OCI-LY7 (cell line): ENCODE data around the gene DEXI. TPM values are rescaled to one million over a fixed set of nuclear protein-coding genes. Genes with fewer than 3 reads are reported as not detected.

ENCODE experiments used
- BruUV-seq: library from RNA; stranded (reverse); fragments of 400-500 nt; replicated peaks from 2 replicates; lab custom pipeline; 2021; lab: Mats Ljungman, UMichigan
- CTCF ChIA-PET: fragments of 300-600 bp; sonication (Branson Sonifier 250); formaldehyde crosslinking; loops from one replicate; lab custom pipeline; 2022; ENCODE audit warnings: antibody characterized with exemption; ENCODE audit not compliant: unreplicated experiment; lab: Charles Lee
- POLR2A ChIA-PET: fragments of 300-600 bp; sonication (Branson Sonifier 250); formaldehyde crosslinking; loops from one replicate; lab custom pipeline; 2022; ENCODE audit warnings: antibody characterized with exemption; lab: Charles Lee
- DNase-seq: peaks from one replicate; pipeline ENCODE4 v3.0.0-alpha.2; 2015; ENCODE audit warnings: low spot score
- H2AFZ ChIP-seq: fragments of 200-600 bp; sonication (generic), shearing (Covaris generic); 2 replicates; pipeline ENCODE4 v1.6.1; 2014; ENCODE audit warnings: mild to moderate bottlenecking, antibody characterized with exemption, low read length, moderate library complexity
- H3K27ac ChIP-seq: fragments of 200-600 bp; sonication (generic); 2 replicates; pipeline ENCODE4 v1.5.1; 2014; ENCODE audit warnings: mixed run types, low read depth, mild to moderate bottlenecking, moderate library complexity, low read length, inconsistent platforms; ENCODE audit not compliant: poor library complexity, severe bottlenecking
- H3K36me3 ChIP-seq: fragments of 200-600 bp; sonication (generic); 2 replicates; pipeline ENCODE4 v1.6.1; 2014; ENCODE audit warnings: mild to moderate bottlenecking, antibody characterized with exemption, low read length, moderate library complexity, mixed read lengths; ENCODE audit not compliant: insufficient read depth
- H3K4me1 ChIP-seq: fragments of 200-600 bp; sonication (generic); 2 replicates; pipeline ENCODE4 v1.5.1; 2014; ENCODE audit warnings: mild to moderate bottlenecking, low read length; ENCODE audit not compliant: insufficient read depth, poor library complexity, severe bottlenecking
- H3K4me2 ChIP-seq: fragments of 200-600 bp; sonication (generic); 2 replicates; pipeline ENCODE4 v1.6.1; 2014; ENCODE audit warnings: mild to moderate bottlenecking, low read length
- H3K4me3 ChIP-seq: fragments of 200-600 bp; sonication (generic); 2 replicates; pipeline ENCODE4 v1.5.1; 2014; ENCODE audit warnings: mild to moderate bottlenecking, low read depth, low read length; ENCODE audit not compliant: poor library complexity, severe bottlenecking
- H3K79me2 ChIP-seq: fragments of 200-600 bp; sonication (generic); 2 replicates; pipeline ENCODE4 v1.6.1; 2016; ENCODE audit warnings: low read depth, mild to moderate bottlenecking, low read length, moderate library complexity, mixed read lengths; ENCODE audit not compliant: insufficient read depth
- H3K9me2 ChIP-seq: fragments of 200-600 bp; sonication (generic); 2 replicates; pipeline ENCODE4 v1.6.1; 2016; ENCODE audit warnings: mild to moderate bottlenecking, low read length, mixed read lengths; ENCODE audit not compliant: insufficient read depth
- H3K9me3 ChIP-seq: fragments of 200-600 bp; sonication (generic); 2 replicates; pipeline ENCODE4 v1.6.1; 2014; ENCODE audit warnings: mild to moderate bottlenecking, mixed run types, low read length, mixed read lengths
- H4K20me1 ChIP-seq: fragments of 200-600 bp; sonication (generic); 2 replicates; pipeline ENCODE4 v1.6.1; 2014; ENCODE audit warnings: mild to moderate bottlenecking, antibody characterized with exemption, low read length, moderate library complexity, mixed read lengths; ENCODE audit not compliant: insufficient read depth
- EZH2phosphoT487 ChIP-seq: fragments of 200-600 bp; sonication (generic); IDR thresholded peaks from 2 replicates; pipeline ENCODE4 v1.6.1; 2018; ENCODE audit warnings: low read depth, borderline replicate concordance, mild to moderate bottlenecking, mixed run types, antibody characterized with exemption, low read length, moderate library complexity, mixed read lengths
- intact Hi-C: fragments of 100-400 bp; cut with micrococcal nuclease; formaldehyde crosslinking; loops from one replicate; pipeline ENCODE4 v1.10.0; 2022; ENCODE audit not compliant: unreplicated experiment
- total RNA-seq, 2 experiments: library from RNA; depleted of rRNA in 1 of 2; stranded (reverse); fragments of >200 nt in 1 of 2; shearing (Covaris generic) in 1 of 2; gene quantifications; 2 replicates each; pipeline ENCODE4 v1.2.3, GENCODE V29; 2014 to 2022
- TF ChIP-seq, protein P1 (sequence below): fragments of 200-600 bp; sonication (generic); conservative IDR thresholded peaks from 2 replicates; pipeline ENCODE4 v1.5.1; 2014; ENCODE audit warnings: mild to moderate bottlenecking, antibody characterized with exemption, low read length, moderate library complexity, mixed read lengths

The DEXI gene
- total RNA-seq, 2 experiments from 2014 or later: 15.1 to 17.6 TPM

DNA sequence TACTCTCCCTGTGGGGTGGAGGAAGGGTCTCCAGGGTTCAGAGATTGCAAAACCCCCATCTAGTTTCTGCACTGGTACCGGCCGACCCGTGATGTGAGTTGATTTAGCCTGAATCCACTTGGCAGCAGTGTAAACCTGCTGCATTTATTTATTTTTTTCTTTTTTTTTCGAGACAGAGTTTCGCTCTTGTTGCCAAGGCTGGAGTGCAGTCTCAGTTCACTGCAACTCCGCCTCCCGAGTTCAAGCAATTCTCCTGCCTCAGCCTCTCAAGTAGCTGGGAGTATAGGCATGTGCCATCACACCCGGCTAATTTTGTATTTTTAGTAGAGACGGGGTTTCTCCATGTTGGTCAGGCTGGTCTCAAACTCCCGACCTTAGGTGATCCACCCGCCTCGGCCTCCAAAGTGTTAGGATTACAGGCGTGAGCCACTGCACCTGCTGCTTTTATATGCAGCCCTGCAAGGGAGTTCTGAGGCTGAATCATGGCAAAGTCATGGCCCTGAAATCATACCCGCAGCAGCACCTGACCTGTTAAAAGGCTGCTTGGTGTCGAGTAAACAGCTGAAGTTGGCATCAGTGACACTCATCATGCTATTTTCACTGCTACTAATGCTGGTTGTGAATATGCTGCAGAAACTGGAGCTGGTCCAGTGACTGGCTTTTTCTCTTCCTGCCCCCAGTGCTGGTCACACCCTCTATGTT is 21.4 kb downstream of the DEXI start:
- CTCF ChIA-PET: no interaction called here
- no TSS peak for BruUV-seq

DNA sequence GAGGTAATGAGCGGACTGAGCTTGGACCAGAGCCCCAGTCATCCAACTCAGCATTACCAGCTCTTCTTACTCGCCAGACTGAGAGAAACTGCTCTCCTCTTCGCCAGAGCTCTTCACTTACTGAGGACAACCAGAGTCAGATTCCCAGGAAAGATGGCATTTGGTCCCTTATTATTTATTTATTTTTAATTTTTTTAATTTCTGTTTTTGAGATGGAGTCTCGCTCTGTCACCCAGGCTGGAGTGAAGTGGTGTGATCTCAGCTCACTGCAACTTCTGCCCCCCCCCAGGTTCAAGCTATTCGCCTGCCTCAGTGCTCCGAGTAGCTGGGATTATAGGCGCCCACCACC is 23.3 kb downstream of the DEXI start:
- Histone ChIP-seq H3K4me2 (no peak overlapping the region), H3K9me3 (no peaks in the 10 kb centered on the region), H3K36me3 (peaks cover 92% of the 10 kb centered on the region), H4K20me1 (no peaks in the 10 kb centered on the region), H2AFZ (no peak overlapping the region), H3K79me2 (no peaks in the 10 kb centered on the region), H3K4me1 (peaks cover 6% of the 10 kb centered on the region), H3K9me2 (no peaks in the 10 kb centered on the region), H3K4me3 (no peak overlapping the region), H3K27ac (no peak overlapping the region)
- no TSS peak for BruUV-seq
- intact Hi-C loops: loop anchor here (2.0 to 5.0 kb wide), 4 partner anchors 174 to 398 kb away; no protein-coding TSS in a partner anchor
- POLR2A ChIA-PET: interaction anchor here (0.9 to 1.4 kb wide), 5 partner anchors 31 to 181 kb away, joined by 3 to 5 read pairs (median 4); no protein-coding TSS in a partner anchor
- CTCF ChIA-PET: interaction anchor here (0.7 to 1.7 kb wide), 2 partner anchors 41 to 175 kb away, joined by 4 to 11 read pairs; no protein-coding TSS in a partner anchor
- no peak for TF ChIP-seq EZH2phosphoT487
- TF ChIP-seq, protein P1, sequence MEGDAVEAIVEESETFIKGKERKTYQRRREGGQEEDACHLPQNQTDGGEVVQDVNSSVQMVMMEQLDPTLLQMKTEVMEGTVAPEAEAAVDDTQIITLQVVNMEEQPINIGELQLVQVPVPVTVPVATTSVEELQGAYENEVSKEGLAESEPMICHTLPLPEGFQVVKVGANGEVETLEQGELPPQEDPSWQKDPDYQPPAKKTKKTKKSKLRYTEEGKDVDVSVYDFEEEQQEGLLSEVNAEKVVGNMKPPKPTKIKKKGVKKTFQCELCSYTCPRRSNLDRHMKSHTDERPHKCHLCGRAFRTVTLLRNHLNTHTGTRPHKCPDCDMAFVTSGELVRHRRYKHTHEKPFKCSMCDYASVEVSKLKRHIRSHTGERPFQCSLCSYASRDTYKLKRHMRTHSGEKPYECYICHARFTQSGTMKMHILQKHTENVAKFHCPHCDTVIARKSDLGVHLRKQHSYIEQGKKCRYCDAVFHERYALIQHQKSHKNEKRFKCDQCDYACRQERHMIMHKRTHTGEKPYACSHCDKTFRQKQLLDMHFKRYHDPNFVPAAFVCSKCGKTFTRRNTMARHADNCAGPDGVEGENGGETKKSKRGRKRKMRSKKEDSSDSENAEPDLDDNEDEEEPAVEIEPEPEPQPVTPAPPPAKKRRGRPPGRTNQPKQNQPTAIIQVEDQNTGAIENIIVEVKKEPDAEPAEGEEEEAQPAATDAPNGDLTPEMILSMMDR: peak; percentile 39; the same call in 1 of the 2 replicates
- DNase-seq: no peak

More for the DNA sequence above, 21.4 kb downstream of the DEXI start:
- Histone ChIP-seq H3K9me2 (no peaks in the 10 kb centered on the region), H3K27ac (no peak overlapping the region), H2AFZ (no peak overlapping the region), H3K79me2 (no peaks in the 10 kb centered on the region), H3K9me3 (no peaks in the 10 kb centered on the region), H3K36me3 (peaks cover 92% of the 10 kb centered on the region), H4K20me1 (no peaks in the 10 kb centered on the region), H3K4me2 (no peak overlapping the region), H3K4me1 (peaks cover 6% of the 10 kb centered on the region), H3K4me3 (no peak overlapping the region)
- POLR2A ChIA-PET: no interaction called here
- no peak for DNase-seq
- no peak for TF ChIP-seq EZH2phosphoT487
- TF ChIP-seq, protein P1: no peak
- intact Hi-C loops: no loop called here
